Caki2 (cell line): Measurements from ENCODE around the gene BRICD5. TPM values are rescaled to one million over a fixed set of nuclear protein-coding genes. Genes with fewer than 3 reads are reported as not detected.
A peak's percentile ranks its signal among the peaks of the same experiment; 100 is the strongest.
"Not testable (repeated sequence)": the region's sequence is repeated elsewhere in the genome, so short reads cannot be mapped to it uniquely, and the experiment has no call there.

Experiments
- DNase-seq: peaks from one replicate; pipeline ENCODE4 v3.0.0-alpha.2; 2015; ENCODE audit warnings: low read depth
- in situ Hi-C: cut with HindIII; loops from 2 replicates; pipeline ENCODE4 v1.10.0; 2016; ENCODE audit warnings: low sequenced_read_pairs, low pct_unique_long_range_greater_than_20kb, mixed read lengths
- total RNA-seq: library from RNA; depleted of rRNA; stranded (reverse); fragments of >200 nt; shearing (Covaris generic); gene quantifications from 2 replicates; pipeline ENCODE4 v1.2.3, GENCODE V29; 2014; ENCODE audit warnings: low replicate concordance; rRNA removed

BRICD5 gene
- 0.12 and 1.1 TPM in 2 replicates for total RNA-seq

GRCh38 chr16:2210386-2211365 lies at the start of gene BRICD5:
BRICD5 (minus strand) TSS chr16:2210863; CDS start chr16:2210833, 30 bp downstream.
- DNase-seq = no peak
- in situ Hi-C loops = no loop called here

GRCh38 chr16:2260250-2260649 lies 49.6 kb upstream of the BRICD5 start:
- in situ Hi-C loops = no loop called here

DNA sequence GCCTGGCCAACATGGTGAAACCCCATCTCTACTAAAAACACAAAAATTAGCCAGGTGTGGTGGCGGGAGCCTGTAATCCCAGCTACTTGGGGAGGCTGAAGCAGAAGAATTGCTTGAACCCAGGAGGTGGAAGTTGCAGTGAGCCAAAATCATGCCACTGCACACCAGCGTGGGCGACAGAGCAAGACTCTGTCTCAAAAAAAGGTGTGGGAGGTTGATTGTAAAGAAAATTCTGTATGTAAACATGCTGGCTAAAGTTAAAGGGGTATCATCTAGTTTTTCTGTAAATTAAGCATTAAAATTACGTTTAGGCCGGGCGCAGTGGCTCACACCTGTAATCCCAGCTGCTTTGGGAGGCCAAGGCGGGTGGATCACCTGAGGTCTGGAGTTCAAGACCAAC lies 47.9 kb upstream of the BRICD5 start:
- in situ Hi-C loops, DNase-seq: not testable (repeated sequence)

More at GRCh38 chr16:2260250-2260649, 49.6 kb upstream of the BRICD5 start:
- DNase-seq = no peak

DNA sequence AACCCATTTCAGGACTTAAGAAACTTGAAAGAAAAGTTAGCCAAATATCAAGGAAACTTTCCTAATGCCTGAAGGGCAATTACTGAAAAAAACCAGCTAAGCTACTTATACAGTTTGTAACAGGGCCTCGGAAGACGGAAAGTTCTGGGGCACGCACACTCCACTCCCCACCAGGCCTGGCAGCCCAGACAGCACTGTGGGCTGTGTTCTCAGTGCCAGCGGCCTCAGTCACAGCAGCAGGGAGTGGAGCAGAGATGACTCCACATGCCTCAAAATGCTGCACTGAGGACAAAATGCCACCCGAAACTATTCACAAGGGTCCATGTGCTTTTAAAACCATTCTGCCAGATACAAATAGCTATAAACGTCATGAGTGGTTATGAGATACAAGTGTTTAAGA lies 47.1 kb upstream of the BRICD5 start:
- in situ Hi-C loops = no loop called here
- DNase-seq = no peak

- no peak for DNase-seq
- in situ Hi-C loops = no loop called here
Measured at GRCh38 chr16:2256531-2257140, 46.0 kb upstream of the BRICD5 start.

DNA sequence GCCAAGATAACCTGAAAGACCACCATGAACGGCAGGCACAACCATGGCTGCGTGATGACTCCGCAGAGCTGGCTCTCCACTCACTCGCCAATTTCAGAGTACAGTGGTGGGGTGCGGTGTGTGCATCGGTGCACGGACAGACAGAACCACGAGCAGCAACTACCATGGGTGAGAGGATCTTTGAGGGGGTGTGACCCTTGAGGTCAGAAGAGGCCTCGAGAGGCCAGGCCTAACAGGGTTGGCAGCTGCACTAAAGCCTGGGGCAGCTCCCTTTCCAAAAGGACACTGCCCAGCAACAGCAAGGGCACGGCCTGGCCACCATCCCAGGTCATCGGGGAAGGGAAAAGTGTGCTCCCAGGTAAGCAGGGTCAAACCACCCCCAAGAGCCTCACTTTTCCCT lies 42.6 kb upstream of the BRICD5 start:
- no peak for DNase-seq
- in situ Hi-C loops = no loop called here

DNA sequence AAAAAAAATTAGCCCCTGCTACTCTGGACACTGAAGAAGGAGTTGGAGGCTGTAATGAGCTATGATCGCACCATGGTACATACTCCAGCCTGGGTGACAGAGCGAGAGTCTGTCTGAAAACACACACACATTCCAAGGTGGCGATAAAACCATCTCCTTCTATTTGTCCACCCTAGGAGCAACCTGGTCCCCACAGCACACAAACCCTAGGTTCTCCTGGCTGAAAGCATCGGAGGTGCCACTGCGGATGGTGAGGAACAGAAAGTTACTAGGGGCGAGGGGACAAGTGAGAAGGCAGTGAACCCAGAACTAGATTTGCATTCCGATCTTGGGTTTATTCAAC lies 42.1 kb upstream of the BRICD5 start:
- in situ Hi-C loops = no loop called here
- DNase-seq = no peak

- DNase-seq = peak; percentile 99
- in situ Hi-C loops = no loop called here
Measured at GRCh38 chr16:2251296-2252111, 40.8 kb upstream of the BRICD5 start, which contains the start of gene ECI1. ECI1 (minus strand) TSS chr16:2251587; CDS start chr16:2251566, 21 bp downstream.

DNA sequence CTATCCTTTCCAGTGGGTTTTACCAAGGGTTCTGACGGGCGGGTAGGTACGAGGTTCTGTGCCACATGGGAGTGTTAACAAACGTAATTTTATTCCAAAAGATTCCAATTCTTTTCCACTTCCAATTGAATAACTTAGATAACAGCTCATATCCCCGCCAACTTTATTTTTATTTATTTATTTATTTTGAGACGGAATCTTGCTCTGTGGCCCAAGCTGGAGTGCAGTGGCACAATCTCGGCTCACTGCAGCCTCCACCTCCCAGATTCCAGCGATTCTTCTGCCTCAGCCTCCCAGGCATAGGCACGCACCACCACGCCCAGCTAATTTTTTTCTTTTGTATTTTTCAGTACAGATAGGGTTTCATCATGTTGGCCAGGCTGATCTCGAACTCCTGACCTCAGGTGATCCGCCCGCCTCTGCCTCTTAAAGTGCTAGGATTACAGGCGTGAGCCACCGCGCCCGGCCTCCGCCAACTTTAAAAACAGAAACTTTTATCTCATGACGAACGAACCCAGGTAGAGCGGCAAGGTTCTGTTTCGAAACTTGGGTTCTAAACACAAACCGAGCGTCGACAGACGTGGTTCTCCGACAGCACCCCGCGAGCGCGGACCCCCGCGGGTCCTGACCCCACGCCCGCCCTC lies 40.1 kb upstream of the BRICD5 start:
- peak; percentile 73 for DNase-seq
- in situ Hi-C loops = no loop called here

DNA sequence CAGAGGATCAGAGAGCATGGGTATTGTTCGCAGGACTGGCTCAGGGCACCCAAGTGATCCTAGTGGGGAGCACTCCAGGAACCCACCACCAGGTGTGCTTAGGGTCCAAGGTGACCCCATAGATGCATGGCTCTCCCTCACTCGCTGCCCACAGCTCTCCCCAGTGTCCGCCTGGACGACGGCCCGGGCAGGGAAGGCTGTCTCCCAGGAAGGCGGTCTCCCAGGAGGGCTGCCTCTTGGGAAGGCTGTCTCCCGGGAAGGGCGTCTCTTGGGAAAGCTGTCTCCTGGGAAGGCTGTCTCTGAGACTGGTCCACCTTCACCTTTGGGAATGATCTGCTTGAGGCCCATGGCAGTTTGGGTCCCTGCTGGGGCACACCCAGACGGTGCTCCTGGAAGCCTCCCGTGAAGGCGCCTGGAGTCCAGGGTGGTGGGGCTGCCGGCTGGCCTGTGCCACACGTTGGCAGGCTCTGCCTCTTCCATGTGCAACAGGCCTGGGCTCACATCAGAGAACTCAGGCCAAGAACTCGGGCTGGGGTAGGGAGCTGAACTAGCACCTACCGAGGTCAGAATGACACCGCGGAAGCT lies 35.7 kb upstream of the BRICD5 start:
- in situ Hi-C loops = no loop called here
- no peak for DNase-seq

DNA sequence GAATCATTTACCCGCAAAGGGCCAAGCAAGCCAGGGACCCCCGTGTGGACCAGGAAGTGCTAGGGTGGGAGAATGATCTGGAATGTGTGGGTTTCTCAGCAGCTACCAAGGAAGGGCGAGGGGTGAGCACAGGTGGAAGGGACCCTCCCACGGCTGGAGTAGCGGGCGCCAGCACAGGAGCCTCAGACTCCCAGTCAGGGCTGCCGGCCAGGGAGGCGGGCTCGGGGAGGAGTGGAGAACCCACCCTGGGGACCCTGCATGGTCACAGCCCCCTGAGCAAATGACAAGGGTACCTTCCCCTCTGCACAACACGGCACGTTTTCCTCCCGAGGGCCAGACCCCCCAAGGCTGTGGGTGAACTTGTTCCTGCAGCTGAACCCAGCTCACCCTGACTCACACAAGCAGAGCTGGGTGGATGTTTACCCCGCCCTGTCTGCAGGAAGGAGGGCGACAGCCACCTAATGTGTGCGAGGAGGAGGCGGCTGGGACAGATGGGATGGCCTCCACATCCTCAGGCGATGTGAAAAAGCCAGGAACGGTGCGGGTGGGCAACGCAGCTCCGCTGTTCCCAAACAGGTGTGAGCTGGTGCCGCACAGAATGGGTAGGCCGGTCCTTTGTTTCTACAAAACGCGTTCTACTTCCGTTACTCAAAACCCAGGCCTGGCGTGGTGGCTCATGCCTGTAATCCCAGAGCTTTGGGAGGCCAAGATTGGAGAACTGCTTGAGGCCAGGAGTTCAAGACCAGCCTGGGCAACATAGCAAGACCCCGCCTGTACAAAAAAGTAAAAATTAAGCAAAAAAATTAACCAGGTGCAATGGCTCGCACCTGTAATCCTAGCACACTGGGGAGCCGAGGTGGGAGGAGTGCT lies 34.5 kb upstream of the BRICD5 start:
- DNase-seq = no peak
- in situ Hi-C loops = no loop called here

- DNase-seq = no peak
- in situ Hi-C loops = no loop called here
Measured at GRCh38 chr16:2244301-2244700, 33.6 kb upstream of the BRICD5 start.

- in situ Hi-C loops = no loop called here
- no peak for DNase-seq
Measured at GRCh38 chr16:2243781-2244180, 33.1 kb upstream of the BRICD5 start.

- in situ Hi-C loops = no loop called here
- DNase-seq = no peak
Measured at GRCh38 chr16:2243031-2243528, 32.4 kb upstream of the BRICD5 start.

DNA sequence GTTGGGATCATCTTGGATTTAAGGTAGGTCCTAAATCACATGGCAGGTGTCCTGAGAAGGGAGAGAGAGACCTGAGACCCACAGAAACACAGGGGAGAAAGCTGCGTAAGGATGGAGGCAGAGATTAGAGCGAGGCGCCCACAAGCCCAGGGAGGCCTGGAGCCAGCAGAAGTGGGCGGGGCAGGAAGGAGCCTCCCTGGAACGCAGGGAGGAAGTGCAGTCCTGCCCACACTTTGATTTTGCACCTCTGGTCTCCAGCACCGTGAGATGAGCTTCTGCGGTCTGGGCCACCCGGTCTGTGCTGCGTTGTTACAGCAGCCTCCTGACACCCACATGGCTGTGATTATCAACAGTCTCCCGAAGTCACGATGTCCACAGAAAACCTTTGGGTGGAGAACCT lies 31.9 kb upstream of the BRICD5 start:
- DNase-seq = no peak
- in situ Hi-C loops = no loop called here

GRCh38 chr16:2240331-2240730 lies 29.7 kb upstream of the BRICD5 start:
- DNase-seq = peak; percentile 46
- in situ Hi-C loops = not testable (repeated sequence)
